Measurements from ENCODE around the gene AFF3. TPM values are rescaled to one million over a fixed set of nuclear protein-coding genes. Genes with fewer than 3 reads are reported as not detected.

Gene AFF3
- total and polyA plus RNA-seq, 2 of the 8 experiments (the other 6 are each of a cell fraction or from before 2014, with no cell fraction given), result 0.27 to 3.0 TPM

GRCh38 chr2:99816908-99817307, 325.5 kb downstream of the AFF3 start:
- DNase-seq (ENCODE audit: low read depth in 1 of 2, low spot score in 2 of 2) (no peak), FAIRE-seq (no peak)
- H3K27me3 ChIP-seq (replicated peaks in 1 of 4; ENCODE audit: control insufficient read depth in 3 of 4, extremely low read depth in 1 of 4, insufficient read depth in 3 of 4, low read length in 3 of 4), result no peaks in the 10 kb centered on the region
- no peaks in the 10 kb centered on the region for H3K79me1 ChIP-seq (ENCODE audit: low read depth, low read length)
- no peak overlapping the region for H2AFZ ChIP-seq (ENCODE audit: low read length)
- H3K4me1 ChIP-seq (replicated peaks in 1 of 4; ENCODE audit: control insufficient read depth in 3 of 4, insufficient read depth in 4 of 4, low read length in 3 of 4), result peaks cover 0 to 6% (median under 1%) of the 10 kb centered on the region in 4 experiments; a peak in 2 of 7 replicates
- no peak overlapping the region for H3K56ac ChIP-seq (replicated peaks; ENCODE audit: insufficient read length, low read depth, low read length)
- no peak overlapping the region for H3K14ac ChIP-seq (ENCODE audit: insufficient read length)
- ChIA-PET CTCF (ENCODE audit: partially characterized antibody) (interaction anchor here (0.9 kb wide), 1 partner anchor 15 kb away, joined by 3 read pairs; no protein-coding TSS in a partner anchor), POLR2A (ENCODE audit: partially characterized antibody) (no interaction called here)
- no peak overlapping the region for H4K91ac ChIP-seq (replicated peaks; ENCODE audit: insufficient read length, low read length)
- H3K27ac ChIP-seq (ENCODE audit: low read depth, low read length), result no peak overlapping the region
- no peaks in the 10 kb centered on the region for H3K23me2 ChIP-seq (ENCODE audit: low read depth, low read length)
- no peak overlapping the region for H4K5ac ChIP-seq (ENCODE audit: insufficient read length, low read depth, low read length)
- no peaks in the 10 kb centered on the region for H3K79me2 ChIP-seq (ENCODE audit: control insufficient read depth in 1 of 2, insufficient read depth in 2 of 2, low read length in 2 of 2)
- H2BK12ac ChIP-seq (ENCODE audit: low read depth, low read length), result no peak overlapping the region
- H2BK5ac ChIP-seq (ENCODE audit: low read depth, low read length), result no peak overlapping the region
- no peak overlapping the region for H3K18ac ChIP-seq (ENCODE audit: extremely low read depth, low read length)
- no peaks in the 10 kb centered on the region for H3K9me3 ChIP-seq (ENCODE audit: insufficient read depth in 2 of 2, low read depth in 1 of 2, low read length in 1 of 2)
- no peak overlapping the region for H2AK5ac ChIP-seq (ENCODE audit: low read depth, low read length)
- no peak overlapping the region for H2BK15ac ChIP-seq (ENCODE audit: low read length)
- no peak overlapping the region for H3K9ac ChIP-seq (replicated peaks in 1 of 4; ENCODE audit: extremely low read depth in 1 of 4, low read depth in 3 of 4, low read length in 3 of 4)
- H3K4me3 ChIP-seq (ENCODE audit: extremely low read depth in 1 of 4, insufficient read depth in 2 of 4, low read depth in 3 of 4, low read length in 4 of 4), result no peak overlapping the region
- no peak overlapping the region for H3K4ac ChIP-seq (replicated peaks; ENCODE audit: insufficient read length, low read depth, low read length)
- H4K8ac ChIP-seq (ENCODE audit: extremely low read depth, insufficient read depth, low read length), result no peak overlapping the region
- WGBS, 2 experiments (ENCODE audit: extremely low coverage in 1 of 2, insufficient coverage in 1 of 2, insufficient read length in 1 of 2, insufficient replicate concordance in 2 of 2, low coverage in 1 of 2, low lambda C conversion rate in 2 of 2, missing lambda C conversion rate in 1 of 2), result 98% methylated on average over 5 of the region's 5 CpGs; no CpG with 5 or more reads in 1 of the 2 experiments
- H3K23ac ChIP-seq (ENCODE audit: insufficient read length), result no peak overlapping the region
- no peak overlapping the region for H2BK120ac ChIP-seq (replicated peaks; ENCODE audit: low read depth, low read length)
- no peaks in the 10 kb centered on the region for H3K36me3 ChIP-seq (ENCODE audit: control insufficient read depth in 2 of 4, insufficient read depth in 4 of 4, low read length in 3 of 4)
- no peak overlapping the region for H2BK20ac ChIP-seq (ENCODE audit: low read length)
- no peak overlapping the region for H3K4me2 ChIP-seq (ENCODE audit: insufficient read depth in 1 of 2, low read depth in 2 of 2, low read length in 2 of 2)
- no peaks in the 10 kb centered on the region for H4K20me1 ChIP-seq (replicated peaks in 1 of 2; ENCODE audit: control insufficient read depth in 1 of 2, insufficient read depth in 2 of 2, low read length in 2 of 2)
- TF ChIP-seq TAF1 (IDR thresholded peaks at IDR 0.05; ENCODE audit: low read depth, low read length), result no peak
- no peak for TF ChIP-seq RXRA (IDR thresholded peaks at IDR 0.05; ENCODE audit: insufficient read depth, low read depth, low read length)
- TF ChIP-seq FOSL1 (IDR thresholded peaks at IDR 0.05; ENCODE audit: insufficient read depth, low read depth, low read length), result no peak
- TF ChIP-seq EP300 (IDR thresholded peaks at IDR 0.05; ENCODE audit: borderline replicate concordance in 1 of 2, low read depth in 2 of 2, low read length in 2 of 2), result no peak
- TF ChIP-seq TCF12 (IDR thresholded peaks at IDR 0.05; ENCODE audit: low read depth, low read length), result no peak
- TF ChIP-seq, protein P1, sequence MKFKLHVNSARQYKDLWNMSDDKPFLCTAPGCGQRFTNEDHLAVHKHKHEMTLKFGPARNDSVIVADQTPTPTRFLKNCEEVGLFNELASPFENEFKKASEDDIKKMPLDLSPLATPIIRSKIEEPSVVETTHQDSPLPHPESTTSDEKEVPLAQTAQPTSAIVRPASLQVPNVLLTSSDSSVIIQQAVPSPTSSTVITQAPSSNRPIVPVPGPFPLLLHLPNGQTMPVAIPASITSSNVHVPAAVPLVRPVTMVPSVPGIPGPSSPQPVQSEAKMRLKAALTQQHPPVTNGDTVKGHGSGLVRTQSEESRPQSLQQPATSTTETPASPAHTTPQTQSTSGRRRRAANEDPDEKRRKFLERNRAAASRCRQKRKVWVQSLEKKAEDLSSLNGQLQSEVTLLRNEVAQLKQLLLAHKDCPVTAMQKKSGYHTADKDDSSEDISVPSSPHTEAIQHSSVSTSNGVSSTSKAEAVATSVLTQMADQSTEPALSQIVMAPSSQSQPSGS (IDR thresholded peaks at IDR 0.05; ENCODE audit: low read length), result no peak
- no peak for TF ChIP-seq EGR1 (IDR thresholded peaks at IDR 0.05; ENCODE audit: borderline replicate concordance, low read depth, low read length)
- TF ChIP-seq SIN3A (conservative IDR thresholded peaks at IDR 0.05 in 1 of 2, IDR thresholded peaks at IDR 0.05 in 1 of 2; ENCODE audit: low read depth in 1 of 2, low read length in 2 of 2), result no peak
- no peak for TF ChIP-seq CBX5 (IDR thresholded peaks at IDR 0.05; ENCODE audit: low read depth, low read length)
- TF ChIP-seq RAD21 (IDR thresholded peaks at IDR 0.05 in 1 of 2, conservative IDR thresholded peaks at IDR 0.05 in 1 of 2; ENCODE audit: low read depth in 2 of 2, low read length in 2 of 2), result no peak
- TF ChIP-seq SAP30 (IDR thresholded peaks at IDR 0.05; ENCODE audit: insufficient read depth, insufficient replicate concordance, low read length), result no peak
